HL-60/S4 treated with phorbol 12-myristate 13-acetate at 8.2 ng/mL for 4 days and 3 days (cell line): ENCODE results near the gene SIRPB1.
"Not testable (repeated sequence)": the region's sequence is repeated elsewhere in the genome, so short reads cannot be mapped to it uniquely, and the experiment has no call there.

Source experiments
- in situ Hi-C: fragments of 300-500 bp; cut with MboI; formaldehyde crosslinking; loops from 2 replicates; pipeline ENCODE4 v1.15.0; 2022; ENCODE audit warnings: low sequenced_read_pairs

Gene SIRPB1

GRCh38 chr20:1610404-1610803 is 9.4 kb downstream of the SIRPB1 start:
- in situ Hi-C loops, result not testable (repeated sequence)

DNA sequence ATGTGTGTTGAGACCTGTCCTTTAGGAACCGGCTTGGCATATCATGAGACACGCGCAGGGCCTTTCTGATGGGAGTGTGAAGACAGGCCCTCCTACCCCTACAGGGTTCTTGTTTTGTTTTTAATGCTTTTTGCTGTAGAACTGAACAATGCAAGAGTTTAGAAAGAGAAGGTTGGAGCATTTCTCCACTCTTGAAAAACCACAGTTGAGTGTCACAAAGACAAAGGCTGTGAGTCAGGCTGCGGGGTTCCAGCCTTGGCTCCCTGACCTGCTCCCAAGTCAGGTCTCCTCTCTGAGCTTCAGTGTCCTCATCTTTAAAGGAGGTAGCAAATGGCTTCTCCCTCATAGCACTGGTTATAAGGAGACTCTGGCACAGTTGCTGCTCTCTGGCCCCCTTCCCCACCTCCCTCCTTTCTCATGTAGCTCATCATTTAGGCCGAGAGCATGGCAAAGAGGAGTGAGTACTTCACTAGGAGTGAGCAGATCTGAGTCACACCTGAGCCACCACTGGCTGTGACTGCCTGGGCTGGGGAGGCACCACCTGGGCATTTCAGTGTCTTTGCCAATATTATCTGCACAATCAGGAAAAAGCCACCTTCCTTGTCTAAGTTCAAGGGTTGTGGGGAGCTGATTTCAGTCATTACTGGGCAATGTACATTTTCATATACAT is 11.0 kb downstream of the SIRPB1 start:
- in situ Hi-C loops, result not testable (repeated sequence)

DNA sequence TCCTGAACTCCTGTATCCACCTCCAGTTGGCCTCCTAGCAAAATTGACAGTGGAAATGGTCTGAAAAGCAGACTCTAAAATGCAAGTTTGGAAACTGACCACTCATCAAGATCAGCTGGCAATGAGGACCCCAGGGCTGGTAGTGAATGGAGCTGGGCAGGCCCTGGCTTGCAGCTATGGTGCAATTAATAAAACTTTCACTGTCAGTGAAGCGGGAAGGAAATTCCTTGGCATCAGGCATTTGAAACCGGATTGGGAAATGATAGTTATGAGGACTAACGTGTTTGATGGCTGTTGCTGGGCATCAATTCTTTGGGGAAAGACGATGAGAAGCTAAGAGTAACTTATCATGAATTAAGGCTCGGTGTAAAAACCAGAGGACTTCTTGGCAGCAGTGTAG is 19.1 kb downstream of the SIRPB1 start:
- in situ Hi-C loops, result no loop called here

DNA sequence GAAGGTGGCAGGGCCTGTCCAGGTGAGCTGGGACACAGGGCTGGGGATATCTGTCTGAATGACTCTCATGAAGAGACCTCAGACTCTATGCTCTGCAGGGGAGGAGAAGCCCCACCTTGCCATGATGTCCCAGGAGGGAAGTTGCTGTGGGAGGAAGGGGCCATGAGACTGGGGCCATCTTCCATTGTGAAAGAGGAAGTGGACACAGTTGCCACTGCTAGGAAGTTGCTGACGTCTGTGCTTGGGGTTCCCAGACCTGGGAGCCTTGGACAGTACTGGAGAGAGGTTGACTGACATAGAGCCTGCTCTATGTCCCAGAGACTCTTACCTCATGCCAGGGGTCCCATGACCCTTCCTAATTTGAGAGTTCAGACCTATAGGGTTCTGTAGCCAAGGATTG is 24.5 kb downstream of the SIRPB1 start:
- in situ Hi-C loops, result no loop called here

DNA sequence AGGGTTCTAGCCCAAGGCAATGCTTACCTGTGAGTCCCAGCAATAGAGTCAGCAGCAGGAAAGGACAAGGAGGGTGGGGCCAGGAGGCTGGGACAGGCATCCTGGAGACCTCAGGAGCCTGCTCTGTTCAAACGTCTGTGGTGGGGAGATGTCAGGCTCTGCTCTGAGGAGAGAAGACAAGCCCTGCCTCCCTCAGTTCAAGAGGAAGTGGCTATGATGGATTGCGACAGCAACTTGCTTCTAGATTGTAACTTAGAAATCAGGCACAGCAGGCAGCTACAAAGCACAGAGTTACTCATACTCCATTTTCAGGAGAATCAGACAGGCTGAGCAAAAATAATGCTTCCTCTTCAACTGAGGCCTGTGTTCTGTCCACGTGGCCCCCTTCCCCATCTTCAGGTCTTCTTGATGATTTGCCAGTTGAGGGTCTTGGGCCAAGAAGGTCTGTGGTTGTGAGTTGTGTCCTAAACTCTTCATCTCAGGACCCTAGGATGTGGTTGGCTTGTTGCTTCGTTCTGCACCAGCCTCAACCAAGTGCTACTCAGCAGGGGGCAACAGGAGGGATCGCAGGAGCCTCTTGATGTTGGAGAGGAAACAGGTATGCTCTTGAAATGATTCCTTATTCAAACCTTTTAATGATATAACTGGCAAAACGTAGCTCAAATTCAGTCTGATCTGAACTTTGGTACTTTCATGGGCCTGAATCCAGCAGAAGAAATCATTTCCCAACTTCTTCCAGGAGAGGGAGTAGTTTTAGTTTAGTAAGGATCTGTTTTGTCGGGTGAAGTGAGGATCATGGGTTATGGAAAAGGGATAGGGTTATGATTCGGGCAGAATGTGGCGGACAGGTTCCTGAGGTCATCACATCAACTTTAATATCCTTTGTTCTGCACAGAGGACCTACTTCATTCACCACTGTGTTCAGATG is 31.0 kb downstream of the SIRPB1 start:
- in situ Hi-C loops, result no loop called here

DNA sequence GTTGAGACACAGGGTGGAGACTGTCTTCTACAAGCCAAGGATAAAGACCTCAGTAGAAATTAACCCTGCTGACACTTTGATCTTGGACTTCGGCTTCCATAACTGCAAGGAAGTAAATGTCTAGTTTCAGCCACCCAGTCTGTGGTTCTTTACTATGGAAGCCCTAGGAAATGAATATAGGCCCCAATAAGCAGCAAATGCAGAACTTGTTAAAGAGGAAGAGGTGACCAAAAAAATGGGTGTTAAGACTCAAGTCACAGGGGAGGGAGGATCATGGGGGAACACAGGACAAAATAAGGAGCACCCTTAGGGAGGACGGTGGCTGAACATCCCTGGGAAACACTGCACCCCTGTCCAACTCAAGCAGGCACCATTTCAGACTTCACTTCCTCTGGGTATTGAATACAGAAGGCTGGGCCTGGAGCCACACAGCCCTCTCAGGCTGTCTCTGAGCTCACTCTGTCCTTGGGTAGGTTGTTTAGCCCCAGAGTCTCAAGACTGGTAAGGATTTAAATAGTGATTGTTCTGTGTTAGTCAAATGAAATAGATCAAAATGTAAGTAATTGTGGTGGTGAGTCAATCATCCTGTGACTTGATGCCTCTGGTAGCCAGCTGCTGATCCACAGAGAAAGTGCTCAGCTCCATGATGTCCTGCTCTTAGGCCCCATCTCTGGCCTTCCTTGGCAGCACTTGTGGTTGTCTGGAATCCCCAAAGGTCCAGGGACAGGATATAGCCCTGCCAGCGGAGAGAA is 31.9 kb downstream of the SIRPB1 start:
- in situ Hi-C loops, result no loop called here

- in situ Hi-C loops, result no loop called here
Observed at GRCh38 chr20:1579488-1579887, 40.3 kb downstream of the SIRPB1 start.

DNA sequence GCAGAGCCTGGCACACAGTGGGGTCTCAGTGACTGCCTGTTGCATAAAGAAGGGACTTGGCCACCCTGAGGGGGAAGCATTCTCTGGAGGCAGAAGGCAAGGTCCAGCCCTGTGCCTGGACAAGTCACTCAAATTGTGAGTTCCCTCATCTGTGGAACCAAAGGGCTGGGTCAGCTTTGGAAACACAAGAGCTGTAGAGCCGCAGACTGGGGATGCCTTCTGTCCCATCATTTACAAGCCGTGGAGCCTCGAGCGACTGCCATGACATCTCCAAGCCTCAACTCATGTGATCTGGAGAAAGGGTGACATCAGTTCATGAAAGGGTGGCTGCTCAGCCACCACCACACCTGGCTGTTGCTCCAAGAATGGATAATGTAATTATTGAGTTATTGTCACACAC is 41.9 kb downstream of the SIRPB1 start:
- in situ Hi-C loops, result no loop called here

DNA sequence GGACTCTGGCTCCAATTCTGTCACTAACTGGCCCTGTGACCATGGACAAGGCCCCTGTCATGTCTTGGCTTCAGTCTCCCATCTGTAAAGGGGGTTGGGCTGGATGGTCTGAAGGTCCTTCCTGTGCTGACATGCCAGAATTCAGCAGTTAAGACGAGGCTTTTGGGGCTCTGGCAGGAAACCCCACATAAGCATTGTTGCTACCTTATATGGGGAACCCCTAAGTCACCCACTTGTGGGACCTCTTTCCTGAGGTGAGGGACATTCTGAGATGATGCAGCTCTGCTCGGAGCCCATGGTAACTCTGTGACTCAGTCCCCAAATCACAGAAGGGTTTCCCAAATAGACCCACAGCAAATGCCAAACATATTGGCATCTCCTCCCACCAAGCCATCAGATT is 42.5 kb downstream of the SIRPB1 start:
- in situ Hi-C loops, result not testable (repeated sequence)

DNA sequence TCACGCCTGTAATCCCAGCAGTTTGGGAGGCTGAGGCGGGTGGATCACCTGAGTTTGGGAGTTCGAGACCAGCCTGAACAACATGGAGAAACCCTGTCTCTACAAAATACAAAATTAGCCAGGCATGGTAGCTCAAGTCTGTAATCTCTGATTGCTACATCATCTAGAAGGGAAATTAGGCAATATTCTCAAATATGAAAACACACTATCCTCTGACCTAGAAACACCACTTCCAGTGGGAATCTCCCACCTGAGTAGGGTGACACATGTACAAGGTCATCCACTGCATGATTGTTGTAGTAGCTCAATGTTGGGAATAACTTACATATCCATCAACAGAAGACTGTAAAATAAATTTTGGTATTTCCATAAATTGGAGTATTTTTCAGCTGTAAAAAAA is 43.2 kb downstream of the SIRPB1 start:
- in situ Hi-C loops, result no loop called here

DNA sequence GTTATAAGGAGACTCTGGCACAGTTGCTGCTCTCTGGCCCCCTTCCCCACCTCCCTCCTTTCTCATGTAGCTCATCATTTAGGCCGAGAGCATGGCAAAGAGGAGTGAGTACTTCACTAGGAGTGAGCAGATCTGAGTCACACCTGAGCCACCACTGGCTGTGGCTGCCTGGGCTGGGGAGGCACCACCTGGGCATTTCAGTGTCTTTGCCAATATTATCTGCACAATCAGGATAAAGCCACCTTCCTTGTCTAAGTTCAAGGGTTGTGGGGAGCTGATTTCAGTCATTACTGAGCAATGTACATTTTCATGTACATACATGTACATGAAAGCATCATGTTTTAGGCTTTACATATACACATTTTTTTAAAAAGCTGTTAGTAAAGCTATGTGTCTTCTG is 43.8 kb downstream of the SIRPB1 start:
- in situ Hi-C loops, result not testable (repeated sequence)

DNA sequence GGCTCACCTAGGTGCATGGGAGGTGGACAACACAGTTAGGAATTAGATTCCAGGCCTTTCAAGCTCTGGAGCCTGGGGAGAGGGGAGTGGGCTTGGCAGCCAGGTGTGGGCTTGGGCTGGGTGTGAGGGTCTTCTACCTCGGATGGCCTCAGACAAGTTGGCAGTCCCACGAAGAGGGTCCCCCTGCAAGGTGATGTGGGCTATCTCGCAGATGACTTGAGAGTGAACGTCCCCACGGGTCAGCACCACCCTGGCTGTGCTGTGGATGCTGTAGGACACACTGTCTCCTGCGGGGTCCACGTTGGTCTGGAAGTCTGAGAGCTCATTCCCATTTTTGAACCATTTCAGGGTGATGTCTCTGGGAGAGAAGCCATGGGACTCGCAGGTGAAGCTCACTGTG is 48.2 kb downstream of the SIRPB1 start:
- in situ Hi-C loops, result not testable (repeated sequence)
